GM19324 (cell line): Measurements from ENCODE around the gene CLEC2L.

Experiments used
- ATAC-seq: cut with Tn5 transposase; IDR thresholded peaks from one replicate; pipeline ENCODE4 v1.9.1; 2021; ENCODE audit warnings: mild to moderate bottlenecking, moderate library complexity; ENCODE audit not compliant: unreplicated experiment, low FRiP score

The CLEC2L gene

DNA sequence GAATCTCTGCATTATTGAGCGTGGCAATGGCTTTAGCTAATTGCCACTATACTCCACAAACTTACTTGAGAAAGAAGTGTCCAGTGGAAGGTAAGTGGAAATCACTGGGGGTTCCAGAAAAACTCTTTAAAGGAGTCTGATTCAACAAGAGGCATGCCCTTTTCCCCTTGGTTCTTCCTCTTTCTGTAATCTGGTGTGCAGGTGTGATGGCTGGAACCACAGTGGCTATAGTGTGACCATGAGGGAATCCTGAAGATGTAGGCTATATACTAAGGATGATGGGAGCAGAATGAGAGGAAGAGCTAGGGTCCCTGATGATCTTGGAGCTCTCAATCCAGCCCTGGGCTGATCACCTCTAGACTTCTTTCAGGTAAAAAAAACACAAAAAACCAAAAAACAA, 2.0 kb upstream of the CLEC2L start:
- no peak for ATAC-seq

GRCh38 chr7:139522830-139523198, 671 bp upstream of the CLEC2L start:
- ATAC-seq, result no peak

DNA sequence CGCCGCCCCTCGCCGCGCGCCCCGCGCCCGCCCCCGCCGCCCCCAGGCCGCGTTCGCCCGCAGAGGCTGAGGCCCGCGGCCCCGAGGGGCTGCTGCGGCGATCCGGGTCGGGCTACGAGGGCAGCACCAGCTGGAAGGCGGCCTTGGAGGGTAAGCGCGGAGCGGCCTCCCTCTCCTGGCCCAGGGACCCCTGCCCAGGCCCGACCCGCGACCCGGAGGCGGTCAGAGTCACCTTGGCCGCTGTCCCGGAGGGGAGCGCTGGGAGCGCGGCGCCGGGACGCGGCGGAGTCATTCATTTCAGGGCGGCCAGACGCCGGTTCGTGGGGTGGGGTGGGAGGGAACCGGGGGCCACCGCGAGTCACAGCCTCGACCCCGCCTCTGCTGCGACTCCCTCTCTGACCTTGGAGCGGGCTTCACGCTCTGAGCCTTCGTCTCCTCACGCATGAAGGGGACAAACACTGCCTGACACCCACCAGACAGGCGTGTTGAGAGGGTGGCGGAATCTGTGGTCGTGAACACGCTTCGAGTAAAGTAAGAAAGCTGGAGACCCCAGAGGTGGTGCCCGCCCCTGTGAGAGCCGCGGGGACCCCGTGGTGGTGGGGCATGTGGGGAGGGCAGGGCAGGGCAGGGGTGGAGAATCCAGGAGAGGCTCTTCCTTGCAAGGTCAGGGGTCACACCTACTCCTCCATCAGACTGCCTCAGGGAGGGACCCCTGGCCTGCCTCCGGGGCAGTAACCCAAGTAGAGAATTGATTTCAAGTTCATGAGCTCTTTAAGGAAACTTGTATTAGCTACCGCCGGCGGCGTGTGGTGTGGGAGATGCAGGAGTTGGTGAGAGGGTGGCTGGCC, 707 bp downstream of the CLEC2L start:
- ATAC-seq, result no peak

DNA sequence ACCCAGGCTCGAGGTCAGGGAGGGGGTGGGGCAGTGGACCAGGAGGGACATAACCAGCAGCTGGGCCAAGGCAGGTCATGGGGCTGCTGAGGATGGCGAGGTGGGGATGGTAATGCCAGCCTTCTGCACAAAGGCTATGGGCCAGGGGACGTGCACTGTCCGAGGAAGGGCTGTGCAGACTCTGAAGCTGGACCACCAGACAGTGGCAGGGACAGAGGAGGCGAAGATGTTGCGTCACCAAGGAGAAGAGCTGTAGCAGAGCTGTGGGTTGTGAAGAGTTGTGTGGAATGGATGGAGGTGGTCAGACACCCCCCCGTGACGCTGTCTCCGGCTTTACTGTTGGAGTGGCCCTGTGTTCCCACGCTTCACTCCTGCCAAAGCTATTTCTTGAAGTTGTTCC, 1.8 kb downstream of the CLEC2L start:
- ATAC-seq, result no peak

DNA sequence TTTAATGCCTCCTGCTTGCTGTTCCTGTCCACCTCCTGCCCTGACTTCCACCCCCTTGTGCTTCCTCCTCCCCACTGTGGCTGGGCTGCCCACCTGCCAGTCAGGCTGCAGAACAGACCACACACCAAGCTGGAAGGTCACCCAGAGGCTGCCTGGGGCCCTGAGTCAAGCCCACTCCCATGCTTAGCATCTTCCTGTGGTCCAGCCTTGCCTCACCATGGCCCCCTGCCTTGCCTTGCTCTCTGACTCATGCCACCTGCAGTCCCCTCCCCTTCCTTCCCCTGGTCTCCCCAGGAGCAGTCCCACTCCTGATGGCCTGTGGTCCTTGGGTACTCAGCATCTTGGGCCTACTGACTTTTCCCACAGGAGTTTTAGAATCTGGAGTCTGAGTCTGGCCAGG, 2.3 kb downstream of the CLEC2L start:
- no peak for ATAC-seq

GRCh38 chr7:139526578-139527544, 3.4 kb downstream of the CLEC2L start:
- no peak for ATAC-seq

DNA sequence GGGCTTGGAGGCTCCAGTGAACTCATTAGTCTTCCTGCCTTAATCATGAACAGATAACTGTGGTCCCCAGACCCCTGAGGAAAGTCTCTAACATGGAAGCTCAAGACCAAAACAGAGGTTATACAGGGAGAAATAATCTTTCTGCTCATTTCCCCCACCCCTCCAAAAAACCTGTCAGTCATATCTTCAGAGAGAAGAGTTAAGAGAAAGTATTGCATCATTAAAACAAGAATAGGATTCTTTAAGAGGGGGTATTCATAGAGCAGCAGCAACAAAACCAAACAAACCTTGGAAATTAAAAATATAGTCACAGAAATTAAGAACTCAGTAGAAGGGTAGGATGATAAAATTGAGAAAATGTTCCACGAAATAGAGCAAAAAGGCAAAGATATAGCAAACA, 7.6 kb downstream of the CLEC2L start:
- no peak for ATAC-seq

DNA sequence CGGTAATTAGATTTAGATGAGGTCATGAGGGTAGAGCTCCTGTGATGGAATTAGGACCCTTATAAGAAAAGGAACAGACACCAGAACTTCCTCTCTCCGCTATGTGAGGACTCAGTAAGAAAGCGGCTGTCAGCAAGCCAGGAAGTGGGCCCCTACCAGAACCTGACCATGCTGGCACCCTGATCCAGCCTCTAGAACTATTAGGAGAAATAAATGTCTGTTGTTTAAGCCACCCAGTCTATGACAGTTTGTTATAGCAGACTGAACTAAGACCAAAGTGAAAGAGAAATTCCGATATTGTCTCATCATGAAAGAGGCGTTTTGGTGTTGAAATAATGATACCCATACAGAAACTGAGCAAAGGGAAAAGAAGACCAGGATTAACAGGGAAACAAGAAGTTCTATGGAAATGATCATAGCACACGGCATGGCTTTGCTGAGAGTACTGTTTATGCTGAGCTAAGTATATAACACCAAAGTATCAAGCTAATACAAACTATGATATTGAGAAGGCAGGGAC, 9.2 kb downstream of the CLEC2L start:
- ATAC-seq, result no peak

DNA sequence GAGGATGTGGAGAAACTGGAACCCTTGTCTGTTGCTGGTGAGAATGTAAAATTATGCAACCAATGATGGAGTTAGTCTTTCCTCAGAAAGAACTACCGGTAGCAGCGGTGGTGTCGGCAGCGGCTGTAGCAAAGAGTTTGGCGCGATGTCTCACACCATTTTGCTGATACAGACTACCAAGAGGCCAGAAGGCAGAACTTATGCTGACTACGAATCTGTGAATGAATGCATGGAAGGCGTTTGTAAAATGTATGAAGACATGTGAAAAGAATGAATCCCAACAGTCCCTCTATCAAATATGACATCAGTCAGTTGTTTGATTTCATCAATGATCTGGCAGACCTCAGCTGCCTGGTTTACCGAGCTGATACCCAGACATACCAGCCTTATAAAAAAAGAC, 10.6 kb downstream of the CLEC2L start:
- ATAC-seq, result no peak

DNA sequence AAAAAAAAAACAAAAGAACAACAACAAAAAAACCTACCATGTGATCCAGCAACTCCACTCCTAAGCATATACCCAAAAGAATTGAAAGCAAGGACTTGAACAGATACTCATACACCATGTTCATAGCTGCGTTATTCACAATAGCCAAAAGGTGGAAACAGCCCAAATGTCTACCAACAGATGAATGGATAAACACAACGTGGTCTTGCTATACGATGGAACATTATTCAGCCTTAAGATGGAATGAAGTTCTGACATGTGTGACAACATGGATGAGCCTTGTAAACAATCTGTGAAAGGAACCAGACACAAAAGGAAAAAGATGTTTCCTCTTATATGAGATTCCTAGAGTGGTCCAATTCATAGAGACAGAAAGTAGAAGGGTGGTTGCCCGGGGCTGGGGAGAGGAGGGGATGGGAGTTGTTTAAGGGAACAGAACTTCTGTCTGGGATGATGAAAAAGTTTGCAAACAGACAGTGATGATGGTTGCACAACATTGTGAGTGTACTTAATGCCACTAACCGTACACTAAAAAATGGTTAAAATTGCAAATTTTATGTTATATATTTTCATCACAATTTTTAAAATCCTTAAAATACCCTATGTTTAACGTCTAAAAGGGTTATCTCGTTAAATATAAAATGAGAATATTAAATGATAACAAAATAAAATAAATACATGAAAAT, 11.6 kb downstream of the CLEC2L start:
- ATAC-seq, result no peak

DNA sequence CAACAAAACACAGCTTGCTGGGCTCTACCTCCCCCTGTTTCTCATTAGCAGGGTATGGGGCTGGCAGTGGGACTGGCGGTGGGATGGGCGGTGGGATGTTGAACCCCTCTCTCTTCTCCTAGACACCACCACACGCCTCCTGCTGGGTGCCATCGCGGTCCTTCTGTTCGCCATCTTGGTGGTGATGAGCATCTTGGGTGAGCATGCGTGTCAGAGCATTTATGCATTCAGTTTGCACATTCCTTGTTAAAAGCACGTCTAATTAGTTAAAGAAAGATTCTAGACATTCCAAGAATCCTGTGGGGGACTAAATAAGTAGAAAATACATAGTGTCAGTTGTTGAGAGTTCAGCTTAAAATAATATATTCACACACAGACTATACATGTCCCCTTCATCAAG, 12.7 kb downstream of the CLEC2L start:
- ATAC-seq, result no peak

- no peak for ATAC-seq
These were observed 15.6 kb downstream of the CLEC2L start for GRCh38 chr7:139538881-139539635.

GRCh38 chr7:139540203-139540602, 16.7 kb downstream of the CLEC2L start:
- ATAC-seq, result no peak

DNA sequence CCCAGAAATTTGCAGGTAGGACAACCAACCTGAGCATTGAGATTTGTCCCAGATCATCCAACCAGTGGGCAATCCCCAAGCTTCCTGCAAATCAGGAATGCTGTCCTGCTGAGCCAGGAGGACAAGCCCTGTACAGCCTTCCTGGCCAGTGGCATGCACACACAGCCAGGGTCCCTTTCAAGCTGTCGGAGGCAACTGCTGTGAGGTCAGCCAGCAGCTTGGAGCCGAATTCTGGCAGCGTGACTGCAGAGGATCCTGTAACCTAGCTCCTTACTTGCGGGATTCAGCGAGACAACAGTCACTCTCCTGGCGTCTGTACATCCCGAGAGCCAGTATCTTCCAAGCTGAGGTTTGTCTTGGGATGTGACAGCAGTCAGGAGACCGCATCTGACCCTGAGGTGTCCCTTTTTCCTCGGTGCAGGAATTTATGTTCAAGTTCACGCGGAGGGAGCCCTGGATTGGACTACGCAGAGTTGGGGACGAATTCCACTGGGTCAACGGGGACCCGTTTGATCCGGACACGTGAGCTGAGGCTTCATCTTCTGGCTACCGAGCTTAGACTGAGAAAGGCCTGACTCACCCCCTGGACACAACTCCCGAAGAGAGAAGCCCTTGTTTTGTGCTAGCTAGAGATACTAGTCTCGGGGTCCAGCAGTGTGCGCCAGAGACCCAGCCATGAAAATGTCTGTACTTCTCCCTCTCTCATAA, 18.3 kb downstream of the CLEC2L start:
- no peak for ATAC-seq

DNA sequence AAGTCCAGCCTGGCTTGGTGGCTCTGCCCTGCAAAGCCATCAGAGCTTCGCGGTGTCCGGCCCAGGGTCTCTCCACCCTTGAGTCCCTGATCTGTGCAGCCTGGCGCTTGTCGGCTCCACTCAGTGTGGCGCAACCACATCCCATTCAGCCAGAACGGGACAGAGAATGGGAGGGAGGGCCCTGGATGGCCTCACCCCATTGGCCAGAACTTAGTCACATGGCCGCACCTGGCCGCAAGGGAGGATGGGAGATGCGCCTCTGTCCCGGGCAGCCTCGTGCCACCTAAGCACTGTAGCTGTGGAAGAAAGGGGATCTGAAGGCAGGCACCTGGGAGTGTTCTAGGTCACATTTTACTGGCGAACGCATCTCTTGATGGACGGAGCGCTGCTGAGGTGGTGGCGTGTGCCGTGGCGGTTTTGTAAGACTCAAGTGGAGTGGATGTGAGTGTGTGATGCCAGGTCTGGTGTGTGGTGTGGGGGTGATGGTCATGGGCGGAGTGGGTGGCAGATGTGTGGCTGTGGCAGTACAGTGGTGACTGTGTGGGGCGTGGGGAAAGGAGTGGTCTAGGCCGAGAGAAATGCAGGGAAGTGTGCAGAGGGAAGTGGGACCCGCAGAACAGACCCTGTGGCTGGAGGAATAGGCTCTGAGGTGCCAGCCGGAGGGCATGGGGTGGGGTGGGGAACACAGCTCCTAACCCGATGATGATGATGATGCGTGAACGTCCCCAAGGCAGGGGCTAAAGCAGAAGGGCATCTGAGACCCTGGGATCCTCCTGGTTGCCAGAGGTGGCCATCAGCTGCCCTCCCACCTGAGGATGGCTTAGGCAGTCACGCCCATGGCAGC, 19.0 kb downstream of the CLEC2L start:
- ATAC-seq, result no peak

- no peak for ATAC-seq
These were observed 20.5 kb downstream of the CLEC2L start for GRCh38 chr7:139543801-139544603.

DNA sequence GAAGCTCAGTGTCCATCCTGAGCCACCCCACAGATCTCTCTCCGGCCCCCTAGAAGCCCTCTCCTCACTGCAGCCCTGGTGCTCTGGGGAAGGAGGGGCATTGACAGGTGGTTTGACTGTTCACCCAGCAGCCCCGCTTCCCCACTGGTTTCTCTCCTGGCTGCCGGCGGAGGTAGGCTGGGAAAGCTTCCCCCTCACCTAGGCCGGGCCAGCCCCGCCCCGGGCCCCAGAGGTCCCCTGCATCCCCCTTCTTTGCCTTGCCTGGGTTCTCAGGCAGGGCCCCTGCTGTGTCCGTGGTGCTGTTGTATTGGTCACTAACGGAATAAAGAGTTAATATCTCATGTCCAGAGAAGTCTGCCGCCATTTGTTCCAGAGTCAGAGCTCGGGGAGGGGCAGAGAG, 21.2 kb downstream of the CLEC2L start:
- ATAC-seq, result no peak
